ENCODE measurements around the gene CLIP2.
"Not testable (repeated sequence)": the region's sequence is repeated elsewhere in the genome, so short reads cannot be mapped to it uniquely, and the experiment has no call there.

The CLIP2 gene

DNA sequence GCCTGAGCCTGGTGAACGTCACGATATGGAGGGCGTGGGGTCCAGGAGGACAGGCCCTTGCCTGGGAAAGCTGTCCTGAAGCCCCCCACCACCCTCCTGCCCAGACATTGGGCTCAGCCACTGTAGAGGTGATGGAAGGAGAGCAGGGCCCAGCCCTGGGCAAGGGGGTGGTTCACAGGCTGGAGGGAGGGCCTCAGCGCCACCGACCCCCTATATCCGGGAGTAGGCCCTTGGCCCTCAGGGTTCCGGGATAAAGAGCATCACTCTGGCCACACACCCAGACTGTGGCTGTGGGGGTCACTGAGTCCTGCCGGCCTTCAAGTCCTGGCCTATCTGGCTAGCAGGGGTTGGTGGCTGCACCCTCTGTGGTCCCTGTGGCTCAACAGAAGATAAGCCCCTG, 109.2 kb downstream of the CLIP2 start:
- no peak for DNase-seq (ENCODE audit: low read depth, low spot score)
- ChIA-PET CTCF (interaction anchor here (1.4 to 24.1 kb wide), 3 partner anchors 9 to 542 kb away, joined by 3 to 809 read pairs (median 84); partner anchors contain the start of gene LAT2), POLR2A (no interaction called here)
- H3K4me3 ChIP-seq (ENCODE audit: low read depth, low read length): no peak overlapping the region
- TF ChIP-seq, protein P1, sequence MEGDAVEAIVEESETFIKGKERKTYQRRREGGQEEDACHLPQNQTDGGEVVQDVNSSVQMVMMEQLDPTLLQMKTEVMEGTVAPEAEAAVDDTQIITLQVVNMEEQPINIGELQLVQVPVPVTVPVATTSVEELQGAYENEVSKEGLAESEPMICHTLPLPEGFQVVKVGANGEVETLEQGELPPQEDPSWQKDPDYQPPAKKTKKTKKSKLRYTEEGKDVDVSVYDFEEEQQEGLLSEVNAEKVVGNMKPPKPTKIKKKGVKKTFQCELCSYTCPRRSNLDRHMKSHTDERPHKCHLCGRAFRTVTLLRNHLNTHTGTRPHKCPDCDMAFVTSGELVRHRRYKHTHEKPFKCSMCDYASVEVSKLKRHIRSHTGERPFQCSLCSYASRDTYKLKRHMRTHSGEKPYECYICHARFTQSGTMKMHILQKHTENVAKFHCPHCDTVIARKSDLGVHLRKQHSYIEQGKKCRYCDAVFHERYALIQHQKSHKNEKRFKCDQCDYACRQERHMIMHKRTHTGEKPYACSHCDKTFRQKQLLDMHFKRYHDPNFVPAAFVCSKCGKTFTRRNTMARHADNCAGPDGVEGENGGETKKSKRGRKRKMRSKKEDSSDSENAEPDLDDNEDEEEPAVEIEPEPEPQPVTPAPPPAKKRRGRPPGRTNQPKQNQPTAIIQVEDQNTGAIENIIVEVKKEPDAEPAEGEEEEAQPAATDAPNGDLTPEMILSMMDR (IDR thresholded peaks at IDR 0.05; ENCODE audit: insufficient read depth, low read length, missing control alignments): no peak

GRCh38 chr7:74399006-74399405, 109.8 kb downstream of the CLIP2 start:
- ChIA-PET POLR2A (no interaction called here), CTCF (interaction anchor here (5.1 to 24.1 kb wide), 2 partner anchors 9 to 189 kb away, joined by 84 to 809 read pairs; partner anchors contain the start of gene LAT2)
- H3K4me3 ChIP-seq (ENCODE audit: low read depth, low read length): no peak overlapping the region
- no peak for DNase-seq (ENCODE audit: low read depth, low spot score)
- TF ChIP-seq, protein P1 (IDR thresholded peaks at IDR 0.05; ENCODE audit: insufficient read depth, low read length, missing control alignments): no peak

- TF ChIP-seq, protein P1 (IDR thresholded peaks at IDR 0.05; ENCODE audit: insufficient read depth, low read length, missing control alignments): no peak
- no peak overlapping the region for H3K4me3 ChIP-seq (ENCODE audit: low read depth, low read length)
- ChIA-PET POLR2A (interaction anchor here (0.5 to 1.0 kb wide), 2 partner anchors 99 to 194 kb away, joined by 3 read pairs; no protein-coding TSS in a partner anchor), CTCF (interaction anchor here (0.6 to 24.1 kb wide), 72 partner anchors 11 to 554 kb away, joined by 3 to 809 read pairs (median 5); partner anchors contain the start of genes LAT2 and RFC2)
- DNase-seq (ENCODE audit: low read depth, low spot score): no peak
Observed at GRCh38 chr7:74400420-74401136, 111.4 kb downstream of the CLIP2 start.

GRCh38 chr7:74401137-74401859, 112.1 kb downstream of the CLIP2 start:
- H3K4me3 ChIP-seq (ENCODE audit: low read depth, low read length): no peak overlapping the region
- TF ChIP-seq, protein P1 (IDR thresholded peaks at IDR 0.05; ENCODE audit: insufficient read depth, low read length, missing control alignments): peak; percentile 96
- CTCF ChIA-PET: interaction anchor here (0.6 to 24.1 kb wide), 81 partner anchors 10 to 555 kb away, joined by 3 to 809 read pairs (median 5); partner anchors contain the start of genes LAT2, LIMK1 and RFC2
- POLR2A ChIA-PET: interaction anchor here (1.0 kb wide), 1 partner anchor 195 kb away, joined by 3 read pairs; no protein-coding TSS in a partner anchor
- DNase-seq (ENCODE audit: low read depth, low spot score): no peak

DNA sequence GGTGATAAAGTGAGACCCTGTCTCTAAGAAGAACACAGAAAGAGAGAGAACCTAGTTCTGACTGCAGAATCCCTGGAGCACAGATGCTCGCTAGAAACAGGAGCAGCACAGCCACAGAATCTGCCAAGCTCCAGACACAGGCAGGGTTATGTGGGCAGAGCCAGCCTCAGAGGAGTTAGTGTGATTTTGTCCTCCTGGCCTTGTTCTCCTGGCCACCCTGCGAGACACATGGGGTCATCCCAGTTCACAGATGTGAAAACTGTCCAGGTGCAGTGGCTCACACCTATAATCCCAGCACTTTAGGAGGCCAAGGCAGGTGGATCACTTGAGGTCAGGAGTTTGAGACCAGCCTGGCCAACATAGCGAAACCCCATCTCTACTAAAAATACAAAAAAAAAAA, 113.5 kb downstream of the CLIP2 start:
- DNase-seq (ENCODE audit: low read depth, low spot score); H3K4me3 ChIP-seq (ENCODE audit: low read depth, low read length); POLR2A ChIA-PET: not testable (repeated sequence)
- CTCF ChIA-PET: interaction anchor here (0.7 to 24.1 kb wide), 9 partner anchors 9 to 355 kb away, joined by 3 to 809 read pairs (median 15); partner anchors contain the start of gene LAT2

- no peak for DNase-seq (ENCODE audit: low read depth, low spot score)
- ChIA-PET POLR2A (no interaction called here), CTCF (interaction anchor here (0.7 to 24.1 kb wide), 7 partner anchors 8 to 336 kb away, joined by 5 to 809 read pairs (median 8); partner anchors contain the start of gene LAT2)
- TF ChIP-seq, protein P1 (IDR thresholded peaks at IDR 0.05; ENCODE audit: insufficient read depth, low read length, missing control alignments): no peak
- no peak overlapping the region for H3K4me3 ChIP-seq (ENCODE audit: low read depth, low read length)
Observed at GRCh38 chr7:74403521-74404387, 114.5 kb downstream of the CLIP2 start.

All from AG04449 (cell line).